Hepatocyte (in vitro differentiated cells): ENCODE results near the gene TM9SF2.

ENCODE experiments used
- CTCF ChIP-seq: fragments of 200-600 bp; sonication (generic); IDR thresholded peaks from 2 replicates; pipeline ENCODE4 v1.5.1; 2016; ENCODE audit warnings: antibody characterized with exemption, mild to moderate bottlenecking; ENCODE audit not compliant: poor library complexity
- EZH2 ChIP-seq: fragments of 200-600 bp; sonication (generic); IDR thresholded peaks from 2 replicates; pipeline ENCODE4 v1.6.1; 2016; ENCODE audit warnings: antibody characterized with exemption, mild to moderate bottlenecking, borderline replicate concordance
- EZH2phosphoT487 ChIP-seq: fragments of 200-600 bp; sonication (generic); IDR thresholded peaks from one replicate; pipeline ENCODE4 v1.6.1; 2018; ENCODE audit warnings: antibody characterized with exemption, mild to moderate bottlenecking, low read depth, moderate library complexity; ENCODE audit not compliant: unreplicated experiment, severe bottlenecking

- TF ChIP-seq CTCF (no peak), EZH2phosphoT487 (no peak), EZH2 (no peak)
Measured at GRCh38 chr13:99506634-99507033, 5.4 kb downstream of the TM9SF2 start.
